A673 (cell line): ENCODE data around the gene STEAP3. TPM values are rescaled to one million over a fixed set of nuclear protein-coding genes. Genes with fewer than 3 reads are reported as not detected.

Source experiments
- BruUV-seq: library from RNA; stranded (reverse); fragments of 400-500 nt; replicated peaks from 2 replicates; lab custom pipeline; 2021; lab: Mats Ljungman, UMichigan
- CTCF ChIA-PET: fragments of 300-600 bp; sonication (Branson Sonifier 250); formaldehyde crosslinking; loops from one replicate; lab custom pipeline; 2022; ENCODE audit warnings: antibody characterized with exemption; lab: Charles Lee
- POLR2A ChIA-PET: fragments of 300-600 bp; sonication (Branson Sonifier 250); formaldehyde crosslinking; loops from one replicate; lab custom pipeline; 2022; ENCODE audit warnings: antibody characterized with exemption; ENCODE audit not compliant: low non-redundant PET; lab: Charles Lee
- DNase-seq: peaks from one replicate; pipeline ENCODE4 v3.0.0-alpha.2; 2015; ENCODE audit warnings: low spot score
- H3K27ac ChIP-seq: fragments of 200-600 bp; sonication (generic); 2 replicates; pipeline ENCODE4 v1.5.1; 2016; ENCODE audit warnings: mixed run types, low read depth, mild to moderate bottlenecking, mixed read lengths, antibody characterized with exemption, low read length; ENCODE audit not compliant: poor library complexity, severe bottlenecking
- H3K27me3 ChIP-seq: fragments of 200-600 bp; sonication (generic); replicated peaks from 2 replicates; pipeline ENCODE4 v1.6.1; 2017; ENCODE audit warnings: mixed run types, low read depth, mild to moderate bottlenecking, mixed read lengths, antibody characterized with exemption, low read length; ENCODE audit not compliant: insufficient read depth, poor library complexity
- H3K36me3 ChIP-seq: fragments of 200-600 bp; sonication (generic); 2 replicates; pipeline ENCODE4 v1.6.1; 2016; ENCODE audit warnings: mixed run types, mild to moderate bottlenecking, mixed read lengths, antibody characterized with exemption, low read length; ENCODE audit not compliant: insufficient read depth, poor library complexity, severe bottlenecking
- H3K4me1 ChIP-seq: fragments of 200-600 bp; sonication (generic); 2 replicates; pipeline ENCODE4 v1.6.1; 2017; ENCODE audit warnings: mixed run types, mild to moderate bottlenecking, mixed read lengths, antibody characterized with exemption, low read length; ENCODE audit not compliant: insufficient read depth, poor library complexity, severe bottlenecking
- H3K4me3 ChIP-seq: fragments of 200-600 bp; sonication (generic); 2 replicates; pipeline ENCODE4 v1.5.1; 2016; ENCODE audit warnings: low read depth, mixed run types, mild to moderate bottlenecking, mixed read lengths, low read length; ENCODE audit not compliant: poor library complexity, severe bottlenecking
- H3K9me3 ChIP-seq: fragments of 200-600 bp; sonication (generic); 2 replicates; pipeline ENCODE4 v1.6.1; 2016; ENCODE audit warnings: mixed run types, low read depth, mild to moderate bottlenecking, mixed read lengths, antibody characterized with exemption, low read length; ENCODE audit not compliant: poor library complexity, severe bottlenecking
- EZH2 ChIP-seq: fragments of 200-600 bp; sonication (generic); IDR thresholded peaks from 2 replicates; pipeline ENCODE4 v1.6.1; 2017; ENCODE audit warnings: borderline replicate concordance, low read depth, mild to moderate bottlenecking, mixed read lengths, antibody characterized with exemption, low read length; ENCODE audit not compliant: poor library complexity, severe bottlenecking
- intact Hi-C: fragments of 100-400 bp; cut with micrococcal nuclease; formaldehyde crosslinking; loops from one replicate; pipeline ENCODE4 v1.10.0; 2022; ENCODE audit not compliant: unreplicated experiment
- total RNA-seq: library from RNA; stranded (reverse); gene quantifications from 2 replicates; pipeline ENCODE4 v1.2.3, GENCODE V29; 2021
- TF ChIP-seq, protein P1 (sequence below): fragments of 300-800, 200-600 bp; sonication (generic); conservative IDR thresholded peaks from 2 replicates; pipeline ENCODE4 v1.5.1; 2017; ENCODE audit warnings: low read depth, mild to moderate bottlenecking, antibody characterized with exemption, low read length, moderate library complexity, mixed read lengths

STEAP3 gene
- total RNA-seq, 1 experiment from 2014 or later: 20.3 TPM

DNA sequence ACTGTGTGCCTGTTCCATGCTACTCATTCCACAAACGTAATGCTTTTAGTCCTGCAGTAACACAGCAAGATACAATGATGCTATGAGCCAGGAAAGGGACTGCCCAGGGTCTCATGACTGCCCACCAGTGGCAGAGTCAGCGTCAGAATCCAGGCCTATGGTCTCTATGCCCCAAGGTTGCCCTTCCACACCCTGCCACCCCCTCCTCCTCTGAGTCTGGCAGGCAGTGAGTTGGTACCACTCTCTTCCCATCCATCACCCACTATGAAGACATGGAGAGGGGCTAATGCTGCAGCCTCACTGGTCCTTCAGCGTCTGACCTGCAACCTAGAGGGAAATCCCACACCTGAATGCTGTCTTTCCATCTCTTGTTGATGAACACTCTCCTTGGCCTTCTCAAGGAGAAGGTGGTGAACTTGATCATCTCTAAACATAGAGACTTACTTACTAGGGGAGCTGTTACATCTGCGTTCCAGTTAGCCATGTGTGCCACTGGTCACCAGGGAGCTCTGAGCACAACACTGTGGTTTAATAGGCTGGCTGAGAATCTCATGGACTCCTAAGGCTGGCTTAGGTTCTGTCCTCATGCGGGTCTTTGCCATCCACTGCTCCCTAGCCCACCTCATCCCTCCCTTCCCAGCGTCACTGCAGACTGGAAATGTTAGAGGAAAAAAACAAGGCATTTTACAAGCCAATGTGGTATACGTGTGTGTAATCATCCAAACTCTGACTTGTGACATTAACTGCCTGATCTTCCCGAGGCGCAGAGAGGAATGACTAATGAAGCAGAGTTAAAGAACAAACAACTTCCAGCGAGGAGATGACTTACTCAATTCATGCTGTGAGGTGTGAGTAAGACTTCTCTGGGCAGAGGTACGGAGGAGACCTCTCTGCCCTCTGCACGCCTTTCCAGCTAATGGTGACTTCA, 28.8 kb downstream of the STEAP3 start:
- H3K4me1 ChIP-seq: peaks cover 10% of the 10 kb centered on the region
- no peak overlapping the region for H3K4me3 ChIP-seq
- CTCF ChIA-PET: no interaction called here
- H3K27ac ChIP-seq: peak overlapping the region; percentile 28
- intact Hi-C loops: no loop called here
- no peaks in the 10 kb centered on the region for H3K27me3 ChIP-seq
- no peaks in the 10 kb centered on the region for H3K36me3 ChIP-seq
- POLR2A ChIA-PET: no interaction called here
- no peak for TF ChIP-seq EZH2
- TF ChIP-seq, protein P1, sequence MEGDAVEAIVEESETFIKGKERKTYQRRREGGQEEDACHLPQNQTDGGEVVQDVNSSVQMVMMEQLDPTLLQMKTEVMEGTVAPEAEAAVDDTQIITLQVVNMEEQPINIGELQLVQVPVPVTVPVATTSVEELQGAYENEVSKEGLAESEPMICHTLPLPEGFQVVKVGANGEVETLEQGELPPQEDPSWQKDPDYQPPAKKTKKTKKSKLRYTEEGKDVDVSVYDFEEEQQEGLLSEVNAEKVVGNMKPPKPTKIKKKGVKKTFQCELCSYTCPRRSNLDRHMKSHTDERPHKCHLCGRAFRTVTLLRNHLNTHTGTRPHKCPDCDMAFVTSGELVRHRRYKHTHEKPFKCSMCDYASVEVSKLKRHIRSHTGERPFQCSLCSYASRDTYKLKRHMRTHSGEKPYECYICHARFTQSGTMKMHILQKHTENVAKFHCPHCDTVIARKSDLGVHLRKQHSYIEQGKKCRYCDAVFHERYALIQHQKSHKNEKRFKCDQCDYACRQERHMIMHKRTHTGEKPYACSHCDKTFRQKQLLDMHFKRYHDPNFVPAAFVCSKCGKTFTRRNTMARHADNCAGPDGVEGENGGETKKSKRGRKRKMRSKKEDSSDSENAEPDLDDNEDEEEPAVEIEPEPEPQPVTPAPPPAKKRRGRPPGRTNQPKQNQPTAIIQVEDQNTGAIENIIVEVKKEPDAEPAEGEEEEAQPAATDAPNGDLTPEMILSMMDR: no peak
- no peaks in the 10 kb centered on the region for H3K9me3 ChIP-seq
- no TSS peak for BruUV-seq
- DNase-seq: peak; percentile 58

DNA sequence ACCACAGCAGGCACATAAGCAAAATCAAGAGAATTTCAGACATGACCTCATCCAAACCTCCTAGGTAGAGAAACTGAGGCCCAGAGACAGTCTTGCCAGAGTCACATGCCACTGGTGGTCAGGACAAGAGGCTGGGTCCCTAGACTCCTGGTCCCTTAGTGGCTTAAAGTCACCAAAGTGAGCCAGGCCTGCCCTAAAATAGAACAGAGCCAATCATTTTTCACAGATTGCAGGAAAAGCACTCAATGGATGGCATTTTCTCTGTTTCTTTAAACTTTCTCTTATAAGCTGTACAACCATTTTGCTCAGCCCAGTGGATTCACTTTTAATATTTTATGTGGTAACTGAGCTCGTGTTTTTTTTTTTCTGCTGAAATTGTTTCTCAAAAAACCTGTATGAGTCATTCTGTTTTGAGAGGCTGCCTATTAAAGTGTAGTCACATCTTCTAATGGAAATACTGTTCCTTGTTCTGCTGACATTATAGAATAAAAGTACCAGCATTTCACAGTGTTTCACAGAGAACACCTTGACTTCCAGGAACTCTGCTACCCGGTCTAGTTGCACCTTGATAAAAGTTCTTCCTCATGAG, 29.6 kb downstream of the STEAP3 start:
- H3K36me3 ChIP-seq: no peaks in the 10 kb centered on the region
- H3K27ac ChIP-seq: peak overlapping the region; percentile 28
- BruUV-seq: no TSS peak
- TF ChIP-seq, protein P1: no peak
- no peak for TF ChIP-seq EZH2
- no peak for DNase-seq
- H3K4me1 ChIP-seq: peaks cover 10% of the 10 kb centered on the region
- no peak overlapping the region for H3K4me3 ChIP-seq
- intact Hi-C loops: no loop called here
- CTCF ChIA-PET: no interaction called here
- H3K27me3 ChIP-seq: no peaks in the 10 kb centered on the region
- POLR2A ChIA-PET: no interaction called here
- H3K9me3 ChIP-seq: no peaks in the 10 kb centered on the region

DNA sequence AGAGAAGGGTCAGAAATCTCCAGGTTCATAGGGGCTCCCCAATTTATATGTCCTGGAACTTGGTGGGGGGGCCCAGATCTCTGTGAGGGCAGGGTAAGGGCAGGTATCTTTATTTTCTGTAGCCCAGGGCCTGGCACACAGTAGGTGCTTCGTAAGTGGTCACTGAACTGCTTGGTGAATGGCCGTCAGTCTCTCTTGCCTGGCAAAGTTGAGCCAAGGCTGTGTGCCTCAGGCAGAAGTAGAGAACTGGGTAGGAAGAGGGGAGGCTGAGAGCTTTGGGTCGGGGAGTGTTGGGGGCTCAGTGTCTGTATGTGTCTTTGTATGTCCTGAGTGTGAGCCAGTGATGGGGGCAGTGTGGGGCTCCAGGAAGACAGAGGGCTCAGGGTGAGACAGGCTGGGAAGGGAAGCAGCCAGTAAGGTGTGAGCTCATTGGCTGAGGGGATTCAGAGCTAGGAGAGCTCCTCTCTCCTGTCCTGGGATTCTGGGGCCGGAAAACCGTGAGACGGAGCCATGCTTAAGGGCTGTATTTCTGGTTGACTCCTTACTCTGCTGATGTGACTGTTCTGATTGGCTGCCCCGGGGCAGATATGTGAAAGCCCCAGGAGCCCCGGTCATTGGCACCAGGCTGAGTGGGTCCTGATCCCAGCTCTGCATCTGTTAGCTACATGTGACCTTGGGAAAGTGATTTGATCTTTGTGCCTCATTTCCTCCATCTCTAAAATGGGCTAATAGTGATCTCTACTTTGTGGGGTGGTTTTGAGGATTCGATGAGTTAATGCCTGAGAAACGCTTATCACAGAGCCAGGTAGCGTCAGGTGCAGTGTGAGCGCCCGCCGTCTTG, 30.3 kb downstream of the STEAP3 start:
- TF ChIP-seq EZH2: no peak
- TF ChIP-seq, protein P1: no peak
- Histone ChIP-seq H3K36me3 (no peaks in the 10 kb centered on the region), H3K4me3 (no peak overlapping the region), H3K27me3 (no peaks in the 10 kb centered on the region), H3K27ac (no peak overlapping the region), H3K9me3 (no peaks in the 10 kb centered on the region), H3K4me1 (peaks cover 10% of the 10 kb centered on the region)
- ChIA-PET CTCF (no interaction called here), POLR2A (no interaction called here)
- no TSS peak for BruUV-seq
- intact Hi-C loops: no loop called here
- no peak for DNase-seq
